HL-60 (cell line): ENCODE data around the gene SLC25A48.

Experiments used
- DNase-seq, 2 experiments: peaks; one replicate each; pipeline ENCODE4 v3.0.0-alpha.2; 2010 to 2020; ENCODE audit warnings: low read depth in 1 of 2, low spot score in 1 of 2
- H3K27ac ChIP-seq: fragments of 250-450 bp; sonication (Bioruptor Pico); replicated peaks from 2 replicates; pipeline ENCODE4 v1.5.1; 2020; ENCODE audit warnings: mild to moderate bottlenecking, moderate library complexity
- H3K27me3 ChIP-seq: fragments of 250-450 bp; sonication (Bioruptor Pico); 2 replicates; pipeline ENCODE4 v1.5.1; 2021; ENCODE audit warnings: mild to moderate bottlenecking, moderate library complexity; ENCODE audit not compliant: insufficient read depth, poor library complexity, severe bottlenecking
- H3K4me3 ChIP-seq: replicated peaks from 2 replicates; pipeline ENCODE4 v1.5.1; 2011; ENCODE audit warnings: mild to moderate bottlenecking, control low read depth, low read length; ENCODE audit not compliant: insufficient read depth
- GABPA ChIP-seq: IDR thresholded peaks from 2 replicates; pipeline ENCODE4 v1.6.1; 2012; ENCODE audit warnings: low read depth
- POLR2AphosphoS5 ChIP-seq: IDR thresholded peaks from 2 replicates; pipeline ENCODE4 v1.6.1; 2012; ENCODE audit warnings: low read depth
- SPI1 ChIP-seq: IDR thresholded peaks from 2 replicates; pipeline ENCODE4 v1.6.1; 2012; ENCODE audit warnings: low read depth, mild to moderate bottlenecking, borderline replicate concordance
- TF ChIP-seq, protein P1 (sequence below): IDR thresholded peaks from one replicate; pipeline ENCODE4 v1.5.1; 2011; ENCODE audit warnings: low read length, control low read depth, inconsistent platforms; ENCODE audit not compliant: insufficient read depth
- TF ChIP-seq, protein P2 (sequence below): IDR thresholded peaks from 2 replicates; pipeline ENCODE4 v1.6.1; 2012; ENCODE audit warnings: low read depth; ENCODE audit not compliant: insufficient replicate concordance

SLC25A48 gene

DNA sequence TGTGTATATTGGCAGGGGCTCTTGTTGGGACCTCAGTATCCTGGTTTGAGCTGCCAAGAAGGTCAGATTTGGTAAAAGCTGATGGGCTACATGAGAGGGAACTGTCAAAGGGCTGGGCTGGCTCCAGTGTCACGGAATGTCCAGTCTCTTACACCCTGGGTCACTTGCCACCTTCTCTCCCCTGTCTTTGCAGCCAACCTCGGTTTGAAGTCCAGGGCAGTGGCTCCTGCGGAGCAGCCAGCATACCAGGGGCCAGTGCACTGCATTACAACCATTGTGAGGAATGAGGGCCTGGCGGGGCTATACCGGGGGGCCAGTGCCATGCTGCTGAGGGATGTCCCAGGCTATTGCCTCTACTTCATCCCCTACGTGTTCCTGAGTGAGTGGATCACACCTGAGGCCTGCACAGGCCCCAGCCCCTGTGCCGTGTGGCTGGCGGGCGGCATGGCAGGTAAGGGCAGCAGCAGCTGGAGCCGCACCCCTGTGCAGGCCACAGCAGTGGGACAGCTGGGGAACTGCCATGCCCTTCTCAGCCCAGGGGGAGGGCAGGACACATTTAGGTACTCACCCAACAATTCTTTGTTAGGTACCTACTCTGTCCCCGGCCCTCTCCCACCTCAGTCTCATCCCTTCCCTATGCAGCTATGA, 36.9 kb downstream of the SLC25A48 start:
- no peak overlapping the region for H3K27ac ChIP-seq
- H3K4me3 ChIP-seq, result no peak overlapping the region
- no peaks in the 10 kb centered on the region for H3K27me3 ChIP-seq
- no peak for DNase-seq
- TF ChIP-seq, protein P1, sequence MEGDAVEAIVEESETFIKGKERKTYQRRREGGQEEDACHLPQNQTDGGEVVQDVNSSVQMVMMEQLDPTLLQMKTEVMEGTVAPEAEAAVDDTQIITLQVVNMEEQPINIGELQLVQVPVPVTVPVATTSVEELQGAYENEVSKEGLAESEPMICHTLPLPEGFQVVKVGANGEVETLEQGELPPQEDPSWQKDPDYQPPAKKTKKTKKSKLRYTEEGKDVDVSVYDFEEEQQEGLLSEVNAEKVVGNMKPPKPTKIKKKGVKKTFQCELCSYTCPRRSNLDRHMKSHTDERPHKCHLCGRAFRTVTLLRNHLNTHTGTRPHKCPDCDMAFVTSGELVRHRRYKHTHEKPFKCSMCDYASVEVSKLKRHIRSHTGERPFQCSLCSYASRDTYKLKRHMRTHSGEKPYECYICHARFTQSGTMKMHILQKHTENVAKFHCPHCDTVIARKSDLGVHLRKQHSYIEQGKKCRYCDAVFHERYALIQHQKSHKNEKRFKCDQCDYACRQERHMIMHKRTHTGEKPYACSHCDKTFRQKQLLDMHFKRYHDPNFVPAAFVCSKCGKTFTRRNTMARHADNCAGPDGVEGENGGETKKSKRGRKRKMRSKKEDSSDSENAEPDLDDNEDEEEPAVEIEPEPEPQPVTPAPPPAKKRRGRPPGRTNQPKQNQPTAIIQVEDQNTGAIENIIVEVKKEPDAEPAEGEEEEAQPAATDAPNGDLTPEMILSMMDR, result no peak
- TF ChIP-seq GABPA (no peak), SPI1 (no peak), POLR2AphosphoS5 (no peak)
- TF ChIP-seq, protein P2, sequence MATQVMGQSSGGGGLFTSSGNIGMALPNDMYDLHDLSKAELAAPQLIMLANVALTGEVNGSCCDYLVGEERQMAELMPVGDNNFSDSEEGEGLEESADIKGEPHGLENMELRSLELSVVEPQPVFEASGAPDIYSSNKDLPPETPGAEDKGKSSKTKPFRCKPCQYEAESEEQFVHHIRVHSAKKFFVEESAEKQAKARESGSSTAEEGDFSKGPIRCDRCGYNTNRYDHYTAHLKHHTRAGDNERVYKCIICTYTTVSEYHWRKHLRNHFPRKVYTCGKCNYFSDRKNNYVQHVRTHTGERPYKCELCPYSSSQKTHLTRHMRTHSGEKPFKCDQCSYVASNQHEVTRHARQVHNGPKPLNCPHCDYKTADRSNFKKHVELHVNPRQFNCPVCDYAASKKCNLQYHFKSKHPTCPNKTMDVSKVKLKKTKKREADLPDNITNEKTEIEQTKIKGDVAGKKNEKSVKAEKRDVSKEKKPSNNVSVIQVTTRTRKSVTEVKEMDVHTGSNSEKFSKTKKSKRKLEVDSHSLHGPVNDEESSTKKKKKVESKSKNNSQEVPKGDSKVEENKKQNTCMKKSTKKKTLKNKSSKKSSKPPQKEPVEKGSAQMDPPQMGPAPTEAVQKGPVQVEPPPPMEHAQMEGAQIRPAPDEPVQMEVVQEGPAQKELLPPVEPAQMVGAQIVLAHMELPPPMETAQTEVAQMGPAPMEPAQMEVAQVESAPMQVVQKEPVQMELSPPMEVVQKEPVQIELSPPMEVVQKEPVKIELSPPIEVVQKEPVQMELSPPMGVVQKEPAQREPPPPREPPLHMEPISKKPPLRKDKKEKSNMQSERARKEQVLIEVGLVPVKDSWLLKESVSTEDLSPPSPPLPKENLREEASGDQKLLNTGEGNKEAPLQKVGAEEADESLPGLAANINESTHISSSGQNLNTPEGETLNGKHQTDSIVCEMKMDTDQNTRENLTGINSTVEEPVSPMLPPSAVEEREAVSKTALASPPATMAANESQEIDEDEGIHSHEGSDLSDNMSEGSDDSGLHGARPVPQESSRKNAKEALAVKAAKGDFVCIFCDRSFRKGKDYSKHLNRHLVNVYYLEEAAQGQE, result no peak

DNA sequence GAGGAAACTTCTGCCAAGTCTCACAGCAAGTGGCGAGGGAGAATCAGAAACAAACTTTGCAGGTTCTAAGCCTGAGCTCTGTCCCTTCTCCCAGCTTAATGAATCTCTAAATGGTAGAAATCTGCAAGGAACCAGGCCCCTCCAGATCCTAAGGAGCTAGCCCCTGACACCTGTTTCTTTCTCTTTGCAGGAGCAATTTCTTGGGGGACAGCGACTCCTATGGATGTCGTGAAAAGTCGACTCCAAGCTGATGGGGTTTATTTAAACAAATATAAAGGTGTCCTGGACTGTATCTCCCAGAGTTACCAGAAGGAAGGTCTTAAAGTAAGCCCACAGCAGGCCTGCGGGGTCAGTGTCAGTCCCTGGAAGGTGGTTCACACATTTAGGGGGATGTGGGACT, 39.4 kb downstream of the SLC25A48 start:
- no peak for DNase-seq
- TF ChIP-seq SPI1 (no peak), GABPA (no peak), POLR2AphosphoS5 (no peak)
- TF ChIP-seq, protein P1, result no peak
- TF ChIP-seq, protein P2, result no peak
- Histone ChIP-seq H3K4me3 (no peak overlapping the region), H3K27me3 (no peaks in the 10 kb centered on the region), H3K27ac (no peak overlapping the region)

DNA sequence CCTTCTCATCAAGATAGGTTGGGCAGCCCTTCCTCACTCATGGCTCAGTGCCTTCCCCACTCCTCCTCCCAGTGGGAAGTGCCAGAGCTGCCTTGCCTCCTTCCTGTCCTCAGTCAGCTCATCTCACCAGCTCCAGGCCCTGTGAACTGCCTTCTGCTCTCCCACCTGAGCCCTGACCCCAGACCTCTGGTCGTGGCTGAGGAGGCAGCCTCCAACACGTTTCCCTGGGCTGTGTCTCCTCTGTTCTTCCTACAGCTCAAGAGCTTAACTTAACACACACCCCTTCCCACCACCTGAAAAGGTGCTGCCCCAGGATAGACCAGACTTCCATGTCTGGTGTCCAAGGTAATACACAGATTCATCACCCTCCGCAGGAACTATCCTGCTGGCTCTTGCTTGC, 40.0 kb downstream of the SLC25A48 start:
- Histone ChIP-seq H3K27me3 (no peaks in the 10 kb centered on the region), H3K27ac (no peak overlapping the region), H3K4me3 (no peak overlapping the region)
- no peak for TF ChIP-seq POLR2AphosphoS5
- TF ChIP-seq, protein P2, result no peak
- TF ChIP-seq, protein P1, result no peak
- TF ChIP-seq SPI1, result no peak
- no peak for TF ChIP-seq GABPA
- DNase-seq, result no peak
